Colonic mucosa (tissue), 4 donors: Measurements from ENCODE around the gene CEP164. TPM values are rescaled to one million over a fixed set of nuclear protein-coding genes. Genes with fewer than 3 reads are reported as not detected.

Experiments
- DNase-seq: peaks from one replicate; pipeline ENCODE4 v3.0.0-alpha.2; 2020
- H3K27ac ChIP-seq: fragments of 200-600 bp; one replicate; pipeline ENCODE4 v1.8.0; 2021
- H3K27me3 ChIP-seq: fragments of 200-600 bp; one replicate; pipeline ENCODE4 v1.8.0; 2021
- H3K36me3 ChIP-seq: fragments of 200-600 bp; one replicate; pipeline ENCODE4 v1.8.0; 2021
- H3K4me1 ChIP-seq: fragments of 200-600 bp; one replicate; pipeline ENCODE4 v1.8.0; 2021; ENCODE audit warnings: mild to moderate bottlenecking
- H3K4me3 ChIP-seq: fragments of 200-600 bp; one replicate; pipeline ENCODE4 v1.8.0; 2021
- H3K9ac ChIP-seq, 2 donors: one replicate each; pipeline ENCODE4 v1.7.0; 2013; ENCODE audit warnings: control low read depth in 2 of 2, low read depth in 2 of 2, low read length in 2 of 2
- H3K9me3 ChIP-seq: fragments of 200-600 bp; one replicate; pipeline ENCODE4 v1.8.0; 2021
- intact Hi-C: fragments of 100-400 bp; cut with DNase I; formaldehyde crosslinking; loops from one replicate; pipeline ENCODE4 v1.14.1; 2022
- total RNA-seq, 2 donors: library from RNA; stranded (reverse); fragmentation: NEBNext Ultra II Directional in 1 of 2; extraction: Animal tissue kit (Norgen Biotek cat#: 25700) in 1 of 2; gene quantifications; one replicate each; pipeline ENCODE4 v1.2.1, GENCODE V29; 2021
- TF ChIP-seq, protein P1 (sequence below): fragments of 200-600 bp; IDR thresholded peaks from one replicate; pipeline ENCODE4 v1.8.0; 2022; ENCODE audit warnings: antibody characterized with exemption, mild to moderate bottlenecking
- donor health status: healthy.
- donor health status: DM: no; HTN: no; CAD: no.
- donor health status: DM: no; HTN: no; CAD: no.

Gene CEP164
- total RNA-seq, 2 donors from 2014 or later: 12.4 to 19.2 TPM

DNA sequence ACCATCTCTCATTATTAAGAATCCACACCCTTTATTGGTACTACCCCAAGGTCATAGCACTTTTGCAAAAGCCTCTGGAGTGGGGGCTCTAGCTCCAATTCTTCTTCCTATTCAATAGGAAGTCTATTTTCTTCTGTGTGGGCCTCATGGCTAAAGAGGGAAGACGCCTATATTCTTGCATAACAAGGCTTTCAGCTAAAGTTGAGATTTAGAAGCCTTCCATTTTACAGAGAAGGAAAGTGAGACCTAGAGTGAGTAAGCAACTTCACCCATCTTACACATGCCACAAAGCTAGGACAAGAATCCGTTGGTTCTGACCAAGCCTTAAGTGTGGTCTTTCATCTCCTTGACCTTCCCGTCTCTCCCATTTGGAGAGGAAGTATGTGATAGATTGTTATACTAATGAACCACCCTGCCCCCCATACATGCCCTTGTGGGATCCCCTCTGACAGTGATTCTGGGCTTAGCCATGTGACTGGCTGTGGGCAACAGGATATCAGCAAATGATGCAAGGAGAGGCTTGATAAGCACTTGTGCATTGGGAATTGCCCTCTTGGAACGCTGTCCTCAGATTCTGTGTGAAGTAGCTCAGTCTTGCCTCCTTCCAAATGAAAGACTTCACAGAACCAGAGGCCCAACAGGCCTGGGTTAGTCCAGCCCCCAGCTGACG lies 23.9 kb upstream of the CEP164 start:
- Histone ChIP-seq H3K9me3 (no peaks in the 10 kb centered on the region), H3K36me3 (no peaks in the 10 kb centered on the region), H3K27me3 (no peaks in the 10 kb centered on the region), H3K4me3 (no peak overlapping the region), H3K9ac (no peak overlapping the region), H3K4me1 (no peaks in the 10 kb centered on the region), H3K27ac (no peak overlapping the region)
- TF ChIP-seq, protein P1, sequence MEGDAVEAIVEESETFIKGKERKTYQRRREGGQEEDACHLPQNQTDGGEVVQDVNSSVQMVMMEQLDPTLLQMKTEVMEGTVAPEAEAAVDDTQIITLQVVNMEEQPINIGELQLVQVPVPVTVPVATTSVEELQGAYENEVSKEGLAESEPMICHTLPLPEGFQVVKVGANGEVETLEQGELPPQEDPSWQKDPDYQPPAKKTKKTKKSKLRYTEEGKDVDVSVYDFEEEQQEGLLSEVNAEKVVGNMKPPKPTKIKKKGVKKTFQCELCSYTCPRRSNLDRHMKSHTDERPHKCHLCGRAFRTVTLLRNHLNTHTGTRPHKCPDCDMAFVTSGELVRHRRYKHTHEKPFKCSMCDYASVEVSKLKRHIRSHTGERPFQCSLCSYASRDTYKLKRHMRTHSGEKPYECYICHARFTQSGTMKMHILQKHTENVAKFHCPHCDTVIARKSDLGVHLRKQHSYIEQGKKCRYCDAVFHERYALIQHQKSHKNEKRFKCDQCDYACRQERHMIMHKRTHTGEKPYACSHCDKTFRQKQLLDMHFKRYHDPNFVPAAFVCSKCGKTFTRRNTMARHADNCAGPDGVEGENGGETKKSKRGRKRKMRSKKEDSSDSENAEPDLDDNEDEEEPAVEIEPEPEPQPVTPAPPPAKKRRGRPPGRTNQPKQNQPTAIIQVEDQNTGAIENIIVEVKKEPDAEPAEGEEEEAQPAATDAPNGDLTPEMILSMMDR: no peak
- intact Hi-C loops: no loop called here
- no peak for DNase-seq

DNA sequence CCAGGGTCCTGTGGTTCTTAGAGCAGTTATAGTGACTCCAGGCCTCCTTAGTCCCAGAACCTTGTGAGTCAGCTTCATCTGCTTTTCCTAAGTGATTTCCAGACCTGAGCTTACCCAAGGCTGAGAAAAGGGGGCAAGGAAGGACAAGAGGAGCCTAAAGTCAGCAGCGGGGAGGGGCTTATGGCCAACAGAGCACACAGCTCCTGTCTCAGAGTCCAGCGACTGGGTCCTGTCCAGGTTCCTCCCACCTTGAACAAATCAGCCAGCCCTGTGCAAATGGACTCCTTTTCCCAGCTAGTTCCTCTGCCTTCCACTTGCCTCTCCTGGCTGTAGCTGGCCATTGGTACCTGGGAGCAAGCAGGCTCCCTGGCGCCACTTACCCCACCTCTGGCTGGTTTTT lies 22.5 kb upstream of the CEP164 start:
- Histone ChIP-seq H3K9me3 (no peaks in the 10 kb centered on the region), H3K4me3 (no peak overlapping the region), H3K4me1 (no peaks in the 10 kb centered on the region), H3K36me3 (no peaks in the 10 kb centered on the region), H3K27me3 (no peaks in the 10 kb centered on the region), H3K27ac (no peak overlapping the region), H3K9ac (no peak overlapping the region)
- DNase-seq: no peak
- intact Hi-C loops: no loop called here
- TF ChIP-seq, protein P1: no peak

DNA sequence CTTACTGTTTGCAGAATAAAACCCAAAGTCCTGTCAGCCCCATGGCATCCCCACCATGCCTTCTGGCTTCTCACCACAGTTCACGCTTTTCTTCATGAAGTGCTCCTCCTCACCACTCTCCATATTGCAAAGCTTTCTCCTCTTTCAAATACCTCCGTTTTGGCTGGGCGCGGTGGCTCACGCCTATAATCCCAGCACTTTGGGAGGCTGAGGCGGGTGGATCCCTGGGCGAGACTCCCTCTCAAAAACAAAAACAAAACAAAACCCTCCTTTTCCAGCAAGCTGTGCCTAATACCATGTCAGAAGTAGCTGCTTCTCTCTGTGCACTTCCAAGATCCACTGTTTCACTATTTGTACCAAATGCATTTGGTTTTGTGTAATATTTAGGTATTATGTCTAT lies 18.3 kb upstream of the CEP164 start:
- no peak overlapping the region for H3K9ac ChIP-seq
- TF ChIP-seq, protein P1: no peak
- H3K9me3 ChIP-seq: no peaks in the 10 kb centered on the region
- intact Hi-C loops: no loop called here
- no peaks in the 10 kb centered on the region for H3K27me3 ChIP-seq
- no peak for DNase-seq
- H3K27ac ChIP-seq: no peak overlapping the region
- peaks cover 4% of the 10 kb centered on the region for H3K4me1 ChIP-seq
- no peaks in the 10 kb centered on the region for H3K36me3 ChIP-seq
- H3K4me3 ChIP-seq: no peak overlapping the region

DNA sequence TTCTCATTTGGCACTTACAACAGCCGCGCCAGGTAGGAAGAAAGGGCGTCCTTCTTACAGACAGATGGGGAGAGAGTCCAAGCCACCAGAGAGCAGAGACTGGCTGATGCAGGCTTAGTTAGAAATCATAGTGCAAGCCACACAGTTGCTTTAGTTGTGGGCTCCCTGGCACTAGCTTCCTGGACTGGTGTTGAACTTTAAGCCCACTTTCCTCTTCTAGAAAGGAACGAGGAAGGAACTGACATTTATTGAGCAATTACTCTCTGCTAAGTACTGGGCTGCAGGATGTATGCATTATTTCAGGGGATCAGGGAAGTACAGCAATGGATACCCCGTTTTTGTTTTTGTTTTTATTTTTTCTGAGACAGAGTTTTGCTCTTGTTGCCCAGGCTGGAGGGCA lies 14.6 kb upstream of the CEP164 start:
- no peak overlapping the region for H3K27ac ChIP-seq
- intact Hi-C loops: no loop called here
- no peak overlapping the region for H3K4me3 ChIP-seq
- TF ChIP-seq, protein P1: no peak
- DNase-seq: no peak
- no peaks in the 10 kb centered on the region for H3K36me3 ChIP-seq
- H3K9ac ChIP-seq: no peak overlapping the region
- no peaks in the 10 kb centered on the region for H3K9me3 ChIP-seq
- no peaks in the 10 kb centered on the region for H3K27me3 ChIP-seq
- H3K4me1 ChIP-seq: peaks cover 11% of the 10 kb centered on the region

DNA sequence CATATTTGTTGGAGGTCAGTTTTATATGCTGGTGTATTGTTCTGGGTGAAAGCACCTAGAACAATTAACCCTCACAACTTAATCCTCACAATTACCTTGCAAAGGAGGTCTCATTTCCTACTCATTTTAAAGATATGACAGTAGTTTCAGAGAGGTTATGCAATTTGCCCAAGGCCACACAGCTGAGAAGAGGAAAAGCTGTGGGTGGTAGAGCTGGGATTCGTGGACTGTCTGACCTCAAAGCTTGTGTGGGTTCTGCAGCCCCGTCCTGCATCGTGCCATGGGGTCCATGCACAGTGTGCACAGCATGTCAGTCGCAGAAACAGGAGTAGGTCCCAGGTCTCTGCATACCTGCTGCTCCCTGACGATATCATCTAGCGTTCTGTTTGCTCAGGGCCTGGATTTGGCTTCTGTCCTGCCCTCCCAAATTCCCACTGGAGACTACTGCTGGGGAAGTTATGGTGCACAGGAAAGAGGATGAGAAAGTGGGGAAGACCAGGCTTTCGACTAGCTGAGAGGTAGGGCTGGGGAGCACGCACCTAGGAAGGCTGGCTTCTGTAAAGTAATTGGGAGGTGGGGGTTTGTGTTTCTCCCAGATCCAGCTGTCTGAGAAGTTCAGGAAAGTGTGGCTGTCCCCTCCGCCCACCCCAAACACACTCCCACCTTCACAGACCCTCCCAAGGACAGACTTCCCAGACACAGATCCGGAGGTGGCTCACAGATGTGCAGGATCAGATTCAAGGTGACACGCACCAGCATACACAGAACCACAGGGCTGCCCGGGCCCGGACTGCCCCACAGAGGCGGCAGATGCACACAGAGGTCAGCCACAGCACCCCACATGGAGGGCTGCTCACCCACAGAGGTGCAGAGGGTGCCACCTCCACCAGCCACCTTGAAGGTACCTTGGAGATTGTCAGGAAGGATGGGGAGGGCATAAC lies 13.6 kb upstream of the CEP164 start:
- peaks cover 11% of the 10 kb centered on the region for H3K4me1 ChIP-seq
- no peak overlapping the region for H3K4me3 ChIP-seq
- no peak overlapping the region for H3K27ac ChIP-seq
- H3K27me3 ChIP-seq: no peaks in the 10 kb centered on the region
- TF ChIP-seq, protein P1: no peak
- no peaks in the 10 kb centered on the region for H3K36me3 ChIP-seq
- no peak overlapping the region for H3K9ac ChIP-seq
- no peaks in the 10 kb centered on the region for H3K9me3 ChIP-seq
- DNase-seq: no peak
- intact Hi-C loops: no loop called here
